ENCODE results near the gene OVOL3. TPM values are rescaled to one million over a fixed set of nuclear protein-coding genes. Genes with fewer than 3 reads are reported as not detected.

The OVOL3 gene
- total RNA-seq, 3 donors from 2014 or later = not detected

DNA sequence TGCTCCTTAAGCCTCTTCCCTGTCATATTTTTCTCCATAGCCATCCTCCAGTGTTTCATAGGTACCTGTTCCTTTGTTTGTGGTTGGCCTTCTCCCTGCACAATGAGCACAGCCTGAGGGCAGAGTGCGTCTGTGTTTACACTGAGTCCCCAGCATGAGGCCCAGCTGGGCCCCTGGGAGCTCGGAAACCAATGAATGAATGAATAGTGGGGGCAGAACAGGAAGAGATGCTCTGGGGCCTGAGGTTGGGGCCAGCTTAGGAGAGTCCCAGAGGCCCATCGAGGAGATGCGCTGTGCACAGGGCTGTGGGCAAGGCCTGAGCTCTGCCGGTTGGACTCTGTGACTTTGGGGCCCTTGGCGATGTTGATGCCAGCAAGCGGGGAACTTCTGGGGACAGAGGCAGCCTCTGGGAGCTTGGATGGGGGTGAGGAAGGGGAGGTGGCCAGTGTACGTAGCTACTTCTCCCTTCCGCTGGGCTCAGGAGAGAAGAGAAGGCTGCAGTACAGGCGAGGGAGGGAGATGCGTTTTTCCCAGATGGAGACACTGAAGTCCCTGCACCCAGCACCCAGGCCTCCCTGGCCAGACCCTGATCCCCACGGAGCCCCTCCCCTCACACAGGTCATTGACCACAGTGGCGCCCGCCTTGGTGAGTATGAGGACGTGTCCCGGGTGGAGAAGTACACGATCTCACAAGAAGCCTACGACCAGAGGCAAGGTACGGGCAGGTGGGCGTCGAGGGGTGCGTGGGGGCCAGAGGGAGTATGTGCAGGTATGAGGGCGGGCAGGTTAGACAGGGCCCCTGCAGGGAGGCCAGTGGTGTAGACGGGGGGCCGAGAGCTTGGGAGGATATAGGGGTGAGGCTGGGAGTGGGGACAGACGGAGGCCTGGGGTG is 9.4 kb downstream of the OVOL3 start:
- no peaks in the 10 kb centered on the region for H3K9me3 ChIP-seq
- H3K27ac ChIP-seq = no peak overlapping the region
- peaks cover 0 to 3% of the 10 kb centered on the region in 2 donors for H3K4me1 ChIP-seq
- no peak overlapping the region for H3K4me3 ChIP-seq
- no peak for DNase-seq (ENCODE audit: low spot score in 2 of 2)
- intact Hi-C loops (cut with DNase I; ENCODE audit: low total_unique reads) = loop anchor here (10.0 kb wide), 1 partner anchor 54 kb away; no protein-coding TSS in a partner anchor
- H3K36me3 ChIP-seq = no peaks in the 10 kb centered on the region
- TF ChIP-seq POLR2AphosphoS5 (IDR thresholded peaks at IDR 0.05) (no peak), CTCF (IDR thresholded peaks at IDR 0.05) (no peak), POLR2A (IDR thresholded peaks at IDR 0.05) (no peak)
- no peaks in the 10 kb centered on the region for H3K27me3 ChIP-seq

- intact Hi-C loops (cut with DNase I; ENCODE audit: low total_unique reads) = loop anchor here (10.0 kb wide), 1 partner anchor 54 kb away; no protein-coding TSS in a partner anchor
- no peak for DNase-seq (ENCODE audit: low spot score in 2 of 2)
- H3K4me1 ChIP-seq = peaks cover 0 to 3% of the 10 kb centered on the region in 2 donors
- H3K4me3 ChIP-seq = no peak overlapping the region
- no peaks in the 10 kb centered on the region for H3K9me3 ChIP-seq
- TF ChIP-seq CTCF (IDR thresholded peaks at IDR 0.05) (no peak), POLR2AphosphoS5 (IDR thresholded peaks at IDR 0.05) (no peak), POLR2A (IDR thresholded peaks at IDR 0.05) (no peak)
- no peak overlapping the region for H3K27ac ChIP-seq
- no peaks in the 10 kb centered on the region for H3K36me3 ChIP-seq
- no peaks in the 10 kb centered on the region for H3K27me3 ChIP-seq
Observed at GRCh38 chr19:36120984-36121358, 10.0 kb downstream of the OVOL3 start.

DNA sequence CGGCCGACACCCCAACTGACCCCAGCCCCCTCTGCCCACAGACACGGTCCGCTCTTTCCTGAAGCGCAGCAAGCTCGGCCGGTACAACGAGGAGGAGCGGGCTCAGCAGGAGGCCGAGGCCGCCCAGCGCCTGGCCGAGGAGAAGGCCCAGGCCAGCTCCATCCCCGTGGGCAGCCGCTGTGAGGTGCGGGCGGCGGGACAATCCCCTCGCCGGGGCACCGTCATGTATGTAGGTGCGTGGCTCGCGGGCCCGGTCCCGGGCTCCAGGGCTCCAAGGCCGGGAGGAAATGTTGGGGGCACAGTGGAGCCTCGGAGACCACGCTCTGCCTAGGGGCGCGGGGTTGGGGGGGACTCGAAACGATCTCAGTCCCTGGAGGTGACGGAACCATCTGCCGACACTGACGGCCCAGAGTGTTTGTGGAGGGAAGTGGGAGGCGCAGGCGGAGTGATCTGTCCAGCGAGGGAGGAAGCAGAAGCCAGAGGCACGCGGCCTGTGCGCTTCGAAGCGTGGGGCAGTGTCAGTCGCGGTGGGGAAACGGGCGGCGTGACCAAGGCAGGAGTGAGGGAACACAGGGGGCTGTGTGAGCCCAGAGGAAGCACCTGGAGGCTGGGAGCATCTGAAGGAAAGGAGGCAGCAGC is 10.7 kb downstream of the OVOL3 start:
- no peaks in the 10 kb centered on the region for H3K36me3 ChIP-seq
- no peak overlapping the region for H3K4me3 ChIP-seq
- DNase-seq (ENCODE audit: low spot score in 2 of 2) = no peak
- TF ChIP-seq POLR2AphosphoS5 (IDR thresholded peaks at IDR 0.05) = no peak
- no peak for TF ChIP-seq CTCF (IDR thresholded peaks at IDR 0.05)
- no peak overlapping the region for H3K27ac ChIP-seq
- H3K4me1 ChIP-seq = no peaks in the 10 kb centered on the region
- H3K9me3 ChIP-seq = no peaks in the 10 kb centered on the region
- no peaks in the 10 kb centered on the region for H3K27me3 ChIP-seq
- intact Hi-C loops (cut with DNase I; ENCODE audit: low total_unique reads) = loop anchor here (10.0 kb wide), 1 partner anchor 53 kb away; no protein-coding TSS in a partner anchor

GRCh38 chr19:36125557-36125956 is 14.6 kb downstream of the OVOL3 start:
- no peaks in the 10 kb centered on the region for H3K36me3 ChIP-seq
- intact Hi-C loops (cut with DNase I; ENCODE audit: low total_unique reads) = loop anchor here (10.0 kb wide), 1 partner anchor 49 kb away; no protein-coding TSS in a partner anchor

More at GRCh38 chr19:36125557-36125956, 14.6 kb downstream of the OVOL3 start:
- Histone ChIP-seq H3K27me3 (no peaks in the 10 kb centered on the region), H3K27ac (no peak overlapping the region), H3K4me3 (no peak overlapping the region), H3K9me3 (no peaks in the 10 kb centered on the region), H3K4me1 (peaks cover 0 to 5% of the 10 kb centered on the region in 2 donors)
- no peak for TF ChIP-seq POLR2A (IDR thresholded peaks at IDR 0.05)
- no peak for TF ChIP-seq POLR2AphosphoS5 (IDR thresholded peaks at IDR 0.05)
- TF ChIP-seq CTCF (IDR thresholded peaks at IDR 0.05) = no peak
- DNase-seq (ENCODE audit: low spot score in 2 of 2) = no peak

Data from breast epithelium (tissue), 4 donors.